Endothelial cell of umbilical vein (primary cell): ENCODE results near the gene GAN.

ENCODE experiments used
- EZH2 ChIP-seq: IDR thresholded peaks from 2 replicates; pipeline ENCODE4 v1.6.1; 2012; ENCODE audit warnings: borderline replicate concordance, low read depth, mild to moderate bottlenecking, moderate library complexity, low read length, inconsistent platforms; ENCODE audit not compliant: severe bottlenecking
- FOS ChIP-seq: IDR thresholded peaks from 2 replicates; pipeline ENCODE4 v1.6.1; 2011; ENCODE audit warnings: mild to moderate bottlenecking, low read length, moderate library complexity, borderline replicate concordance; ENCODE audit not compliant: insufficient read depth
- GATA2 ChIP-seq: IDR thresholded peaks from 2 replicates; pipeline ENCODE4 v1.7.0; 2011; ENCODE audit warnings: low read depth, mild to moderate bottlenecking, moderate library complexity, mixed read lengths, low read length; ENCODE audit not compliant: insufficient read length, insufficient read depth
- MAX ChIP-seq: IDR thresholded peaks from 2 replicates; pipeline ENCODE4 v1.6.1; 2011; ENCODE audit not compliant: insufficient read depth, insufficient read length
- MYC ChIP-seq: IDR thresholded peaks from one replicate; pipeline ENCODE4 v1.6.1; 2011; ENCODE audit warnings: mild to moderate bottlenecking, low read depth, low read length
- POLR2A ChIP-seq: IDR thresholded peaks from 2 replicates; pipeline ENCODE4 v1.6.1; 2012; ENCODE audit warnings: low read depth, mild to moderate bottlenecking, control low read depth, low read length
- POLR2AphosphoS5 ChIP-seq: IDR thresholded peaks from 2 replicates; pipeline ENCODE4 v1.6.1; 2012; ENCODE audit warnings: low read depth, mild to moderate bottlenecking, control low read depth, low read length, moderate library complexity; ENCODE audit not compliant: insufficient read depth
- TF ChIP-seq, protein P1 (sequence below), 2 donors: IDR thresholded peaks; 1 replicate in 1 of 2; 2 replicates in 1 of 2; pipeline ENCODE4 v1.5.1; 2011; ENCODE audit warnings: low read length in 2 of 2, mild to moderate bottlenecking in 2 of 2, moderate library complexity in 2 of 2, control low read depth in 1 of 2, inconsistent platforms in 1 of 2, low read depth in 1 of 2; ENCODE audit not compliant: insufficient read depth in 1 of 2; ENCODE audit errors: extremely low read depth in 1 of 2

- TF ChIP-seq, protein P1, sequence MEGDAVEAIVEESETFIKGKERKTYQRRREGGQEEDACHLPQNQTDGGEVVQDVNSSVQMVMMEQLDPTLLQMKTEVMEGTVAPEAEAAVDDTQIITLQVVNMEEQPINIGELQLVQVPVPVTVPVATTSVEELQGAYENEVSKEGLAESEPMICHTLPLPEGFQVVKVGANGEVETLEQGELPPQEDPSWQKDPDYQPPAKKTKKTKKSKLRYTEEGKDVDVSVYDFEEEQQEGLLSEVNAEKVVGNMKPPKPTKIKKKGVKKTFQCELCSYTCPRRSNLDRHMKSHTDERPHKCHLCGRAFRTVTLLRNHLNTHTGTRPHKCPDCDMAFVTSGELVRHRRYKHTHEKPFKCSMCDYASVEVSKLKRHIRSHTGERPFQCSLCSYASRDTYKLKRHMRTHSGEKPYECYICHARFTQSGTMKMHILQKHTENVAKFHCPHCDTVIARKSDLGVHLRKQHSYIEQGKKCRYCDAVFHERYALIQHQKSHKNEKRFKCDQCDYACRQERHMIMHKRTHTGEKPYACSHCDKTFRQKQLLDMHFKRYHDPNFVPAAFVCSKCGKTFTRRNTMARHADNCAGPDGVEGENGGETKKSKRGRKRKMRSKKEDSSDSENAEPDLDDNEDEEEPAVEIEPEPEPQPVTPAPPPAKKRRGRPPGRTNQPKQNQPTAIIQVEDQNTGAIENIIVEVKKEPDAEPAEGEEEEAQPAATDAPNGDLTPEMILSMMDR (IDR thresholded peaks at IDR 0.05; ENCODE audit: extremely low read depth in 1 of 2, insufficient read depth in 1 of 2, low read depth in 1 of 2, low read length in 2 of 2) = no peak
- no peak for TF ChIP-seq POLR2AphosphoS5
- TF ChIP-seq POLR2A = no peak
- TF ChIP-seq FOS = no peak
- no peak for TF ChIP-seq EZH2
- no peak for TF ChIP-seq MAX
- TF ChIP-seq MYC = no peak
- no peak for TF ChIP-seq GATA2
These were observed 4.6 kb downstream of the GAN start for GRCh38 chr16:81319221-81319912.
